Epithelial cell of esophagus (primary cell): ENCODE results near the gene QRFP.

Experiments
- DNase-seq: peaks from one replicate; pipeline ENCODE4 v3.0.0; 2010; ENCODE audit warnings: low read depth
- H3K4me3 ChIP-seq: 2 replicates; pipeline ENCODE4 v1.5.1; 2011; ENCODE audit warnings: mild to moderate bottlenecking, low read length, control low read depth
- CTCF ChIP-seq: IDR thresholded peaks from 2 replicates; pipeline ENCODE4 v1.5.1; 2011; ENCODE audit warnings: low read depth, mild to moderate bottlenecking, low read length, control low read depth, inconsistent platforms; ENCODE audit not compliant: insufficient read depth; ENCODE audit errors: missing control alignments

Gene QRFP

DNA sequence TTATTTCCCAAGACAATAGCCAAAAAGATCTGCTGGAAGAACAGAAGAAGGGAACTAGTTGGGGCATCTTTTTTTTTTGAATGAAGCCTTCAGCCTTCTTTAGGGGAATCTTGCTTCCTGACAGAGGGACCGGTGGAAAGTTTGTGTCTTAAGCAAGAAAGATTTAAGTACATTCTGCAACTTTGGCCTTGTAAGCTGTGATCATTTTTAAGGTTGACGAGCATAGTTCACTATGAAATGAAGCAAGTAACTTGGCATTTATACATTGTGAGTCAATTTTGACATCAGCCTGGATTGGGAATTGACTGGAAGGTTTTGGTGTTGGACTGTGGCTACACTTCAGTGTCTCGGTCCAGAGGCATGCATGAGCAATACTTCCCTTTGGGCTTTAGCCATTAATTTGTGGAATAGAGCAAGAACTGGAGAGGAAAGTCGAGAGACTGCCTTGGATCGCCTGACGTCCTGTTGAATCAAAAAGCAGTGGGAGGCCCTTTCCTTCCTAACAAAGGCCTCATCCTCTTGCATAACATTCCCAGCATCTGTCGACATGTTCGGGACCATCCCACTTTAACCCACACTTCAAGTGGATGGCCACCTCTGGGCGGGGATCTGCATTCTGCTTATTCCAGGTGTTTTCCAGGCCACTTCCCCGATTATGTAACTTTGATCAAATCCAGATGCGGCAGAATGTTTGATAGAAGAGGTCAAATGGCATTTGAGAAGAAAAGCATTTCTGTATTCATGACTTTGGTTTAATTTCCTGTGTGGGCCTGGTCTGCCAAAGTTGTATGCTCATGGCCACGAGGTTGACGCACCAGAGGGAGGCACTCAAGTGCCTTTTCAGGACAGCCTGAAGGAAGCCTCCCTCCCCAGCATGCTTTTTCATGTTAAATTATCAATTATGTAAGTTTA, 49.0 kb downstream of the QRFP start:
- DNase-seq = peak; percentile 97
- TF ChIP-seq CTCF = peak; percentile 30
- no peak overlapping the region for H3K4me3 ChIP-seq

DNA sequence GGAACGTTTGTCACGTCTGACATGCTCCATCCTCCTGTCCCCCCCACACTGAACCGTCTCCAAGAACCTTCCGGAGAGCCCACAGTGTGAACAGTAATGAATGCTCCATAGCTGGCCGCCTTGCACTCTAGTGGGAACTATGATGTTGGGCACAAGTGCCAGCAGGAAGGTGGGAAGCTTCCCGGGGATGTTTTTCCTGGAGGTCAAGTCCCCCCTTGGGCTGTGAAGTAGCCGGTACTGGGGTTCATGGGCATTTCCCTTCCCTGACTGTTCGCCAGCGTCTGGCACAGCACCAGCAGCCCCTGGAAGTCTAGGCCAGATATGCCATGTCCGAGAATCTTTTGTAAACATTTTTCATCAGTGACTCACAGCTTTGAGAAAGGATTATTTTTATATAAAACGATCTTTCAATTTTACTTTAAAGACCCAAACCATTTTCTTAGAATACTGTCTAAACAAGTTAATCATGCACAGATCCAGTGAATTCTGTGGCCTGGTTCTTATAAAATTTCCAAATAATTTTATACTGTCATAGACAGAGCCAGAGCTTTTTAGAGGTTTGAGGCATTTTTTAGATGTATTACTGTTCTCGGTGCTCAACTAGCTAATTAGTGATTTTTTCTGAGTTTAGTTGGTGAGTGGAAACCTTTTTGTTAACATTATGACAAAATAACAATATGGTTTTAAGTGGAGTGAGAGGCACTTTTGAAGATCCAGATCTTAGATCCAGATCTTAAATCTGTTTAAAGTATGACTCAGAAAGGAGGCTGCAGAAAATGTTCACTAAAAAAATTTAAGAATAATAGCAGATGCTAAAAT, 49.9 kb downstream of the QRFP start:
- peak; percentile 39 for DNase-seq
- H3K4me3 ChIP-seq = no peak overlapping the region

GRCh38 chr9:130845901-130846481, 50.6 kb downstream of the QRFP start:
- H3K4me3 ChIP-seq = no peak overlapping the region
- no peak for DNase-seq
- no peak for TF ChIP-seq CTCF

More for the DNA sequence above, 49.9 kb downstream of the QRFP start:
- TF ChIP-seq CTCF = no peak

- no peak for DNase-seq
- no peak overlapping the region for H3K4me3 ChIP-seq
- TF ChIP-seq CTCF = no peak
These were observed 51.4 kb downstream of the QRFP start for GRCh38 chr9:130845254-130845653.

GRCh38 chr9:130844044-130844451, 52.6 kb downstream of the QRFP start:
- no peak for DNase-seq
- TF ChIP-seq CTCF = no peak

GRCh38 chr9:130843049-130843908, 53.3 kb downstream of the QRFP start:
- no peak for TF ChIP-seq CTCF
- DNase-seq = no peak

More at GRCh38 chr9:130844044-130844451, 52.6 kb downstream of the QRFP start:
- H3K4me3 ChIP-seq = no peak overlapping the region

More at GRCh38 chr9:130843049-130843908, 53.3 kb downstream of the QRFP start:
- no peak overlapping the region for H3K4me3 ChIP-seq
